Caco-2 (cell line): ENCODE measurements around the gene MRPL19. TPM values are rescaled to one million over a fixed set of nuclear protein-coding genes. Genes with fewer than 3 reads are reported as not detected.

Experiments
- BruUV-seq: library from RNA; stranded (reverse); fragments of 400-500 nt; replicated peaks from 2 replicates; lab custom pipeline; 2021; lab: Mats Ljungman, UMichigan
- CTCF ChIA-PET: fragments of 300-600 bp; sonication (Branson Sonifier 250); formaldehyde crosslinking; loops from one replicate; lab custom pipeline; 2022; ENCODE audit warnings: antibody characterized with exemption; lab: Charles Lee
- POLR2A ChIA-PET: fragments of 300-600 bp; sonication (Branson Sonifier 250); formaldehyde crosslinking; loops from one replicate; lab custom pipeline; 2022; ENCODE audit warnings: antibody characterized with exemption; lab: Charles Lee
- DNase-seq, 2 experiments: peaks; one replicate each; pipeline versions ENCODE4 v3.0.0 to v3.0.0-alpha.2; 2020 to 2022
- H3K27me3 ChIP-seq: replicated peaks from 2 replicates; pipeline ENCODE4 v1.6.0; 2011; ENCODE audit warnings: low read length; ENCODE audit not compliant: control insufficient read depth, insufficient read depth
- H3K36me3 ChIP-seq: 2 replicates; pipeline ENCODE4 v1.5.1; 2011; ENCODE audit warnings: low read length; ENCODE audit not compliant: control insufficient read depth, insufficient read depth
- H3K4me1 ChIP-seq: fragments of 250-450 bp; sonication (Bioruptor Pico); 2 replicates; pipeline ENCODE4 v1.5.1; 2020; ENCODE audit warnings: mild to moderate bottlenecking
- H3K4me3 ChIP-seq: 2 replicates; pipeline ENCODE4 v1.5.1; 2011; ENCODE audit warnings: low read depth, mild to moderate bottlenecking, control low read depth, low read length
- H3K9me3 ChIP-seq: fragments of 250-450 bp; sonication (Bioruptor Pico); 2 replicates; pipeline ENCODE4 v1.5.1; 2020; ENCODE audit warnings: mild to moderate bottlenecking, moderate library complexity
- H3K27ac Mint-ChIP-seq: one replicate; pipeline ENCODE4 v1.8.0; 2022; ENCODE audit warnings: mixed read lengths; ENCODE audit not compliant: unreplicated experiment
- H3K27me3 Mint-ChIP-seq: one replicate; pipeline ENCODE4 v1.8.0; 2022; ENCODE audit warnings: mixed read lengths; ENCODE audit not compliant: insufficient read depth, unreplicated experiment
- H3K36me3 Mint-ChIP-seq: one replicate; pipeline ENCODE4 v1.8.0; 2022; ENCODE audit warnings: mild to moderate bottlenecking, mixed read lengths; ENCODE audit not compliant: insufficient read depth, unreplicated experiment
- H3K4me1 Mint-ChIP-seq: one replicate; pipeline ENCODE4 v1.8.0; 2022; ENCODE audit warnings: low read depth, mixed read lengths; ENCODE audit not compliant: unreplicated experiment
- H3K4me3 Mint-ChIP-seq: one replicate; pipeline ENCODE4 v1.8.0; 2022; ENCODE audit warnings: mild to moderate bottlenecking, moderate library complexity, mixed read lengths; ENCODE audit not compliant: unreplicated experiment
- H3K9me3 Mint-ChIP-seq: one replicate; pipeline ENCODE4 v1.8.0; 2022; ENCODE audit warnings: mixed read lengths; ENCODE audit not compliant: unreplicated experiment
- CTCF ChIP-seq, 2 experiments: fragments of 200-600 bp in 1 of 2; IDR thresholded peaks; 1 replicate in 1 of 2; 2 replicates in 1 of 2; pipeline versions ENCODE4 v1.5.1 to v1.8.0; 2011 to 2022; ENCODE audit warnings: antibody characterized with exemption in 1 of 2, control low read depth in 1 of 2, inconsistent platforms in 1 of 2, low read depth in 1 of 2, low read length in 1 of 2, mild to moderate bottlenecking in 1 of 2, moderate library complexity in 1 of 2; ENCODE audit not compliant: insufficient read depth in 1 of 2, severe bottlenecking in 1 of 2, unreplicated experiment in 1 of 2
- intact Hi-C: fragments of 100-400 bp; cut with micrococcal nuclease; formaldehyde crosslinking; loops from one replicate; pipeline ENCODE4 v1.10.0; 2022; ENCODE audit not compliant: unreplicated experiment
- total RNA-seq: library from RNA; stranded (reverse); gene quantifications from 2 replicates; pipeline ENCODE4 v1.2.3, GENCODE V29; 2022

MRPL19 gene
- total RNA-seq, 1 experiment from 2014 or later = 57.8 TPM

GRCh38 chr2:75619956-75620740 is 26.4 kb upstream of the MRPL19 start:
- Histone ChIP-seq H3K9me3 (0 out of 2 replicates have a peak, but pooled peaks cover 4% of the 10 kb centered on the region), H3K4me3 (no peak overlapping the region), H3K4me1 (no peaks in the 10 kb centered on the region), H3K27me3 (no peaks in the 10 kb centered on the region), H3K36me3 (no peaks in the 10 kb centered on the region)
- intact Hi-C loops = no loop called here
- no peak overlapping the region for H3K27ac Mint-ChIP-seq
- CTCF ChIA-PET = no interaction called here
- POLR2A ChIA-PET = no interaction called here
- no peak for DNase-seq
- no peak overlapping the region for H3K4me3 Mint-ChIP-seq
- no peaks in the 10 kb centered on the region for H3K9me3 Mint-ChIP-seq
- H3K36me3 Mint-ChIP-seq = no peaks in the 10 kb centered on the region
- TF ChIP-seq CTCF (IDR thresholded peaks at IDR 0.05; ENCODE audit: insufficient read depth in 1 of 2, low read depth in 1 of 2, low read length in 1 of 2, severe bottlenecking in 1 of 2, unreplicated experiment in 1 of 2) = no peak
- peaks cover 24% of the 10 kb centered on the region for H3K27me3 Mint-ChIP-seq
- H3K4me1 Mint-ChIP-seq = no peaks in the 10 kb centered on the region
- no TSS peak for BruUV-seq

- H3K27me3 ChIP-seq = no peaks in the 10 kb centered on the region
- H3K4me3 Mint-ChIP-seq = no peak overlapping the region
- no peaks in the 10 kb centered on the region for H3K4me1 ChIP-seq
- intact Hi-C loops = no loop called here
- H3K9me3 Mint-ChIP-seq = no peaks in the 10 kb centered on the region
- CTCF ChIA-PET = no interaction called here
- H3K4me1 Mint-ChIP-seq = no peaks in the 10 kb centered on the region
- H3K36me3 Mint-ChIP-seq = no peaks in the 10 kb centered on the region
- DNase-seq = no peak
- no peak for TF ChIP-seq CTCF (IDR thresholded peaks at IDR 0.05; ENCODE audit: insufficient read depth in 1 of 2, low read depth in 1 of 2, low read length in 1 of 2, severe bottlenecking in 1 of 2, unreplicated experiment in 1 of 2)
- H3K27ac Mint-ChIP-seq = no peak overlapping the region
- peaks cover 24% of the 10 kb centered on the region for H3K27me3 Mint-ChIP-seq
- no peak overlapping the region for H3K4me3 ChIP-seq
- POLR2A ChIA-PET = no interaction called here
- H3K36me3 ChIP-seq = no peaks in the 10 kb centered on the region
- no TSS peak for BruUV-seq
- 0 out of 2 replicates have a peak, but pooled peaks cover 4% of the 10 kb centered on the region for H3K9me3 ChIP-seq
Observed at GRCh38 chr2:75621228-75621627, 25.4 kb upstream of the MRPL19 start.

- no peaks in the 10 kb centered on the region for H3K36me3 Mint-ChIP-seq
- no peak overlapping the region for H3K4me3 Mint-ChIP-seq
- DNase-seq = no peak
- ChIA-PET POLR2A (no interaction called here), CTCF (no interaction called here)
- BruUV-seq = no TSS peak
- peaks cover 24% of the 10 kb centered on the region for H3K27me3 Mint-ChIP-seq
- TF ChIP-seq CTCF (IDR thresholded peaks at IDR 0.05; ENCODE audit: insufficient read depth in 1 of 2, low read depth in 1 of 2, low read length in 1 of 2, severe bottlenecking in 1 of 2, unreplicated experiment in 1 of 2) = no peak
- no peaks in the 10 kb centered on the region for H3K36me3 ChIP-seq
- intact Hi-C loops = no loop called here
- no peaks in the 10 kb centered on the region for H3K9me3 Mint-ChIP-seq
- no peaks in the 10 kb centered on the region for H3K4me1 Mint-ChIP-seq
- no peak overlapping the region for H3K27ac Mint-ChIP-seq
- H3K4me1 ChIP-seq = no peaks in the 10 kb centered on the region
- H3K9me3 ChIP-seq = no peaks in the 10 kb centered on the region
- H3K27me3 ChIP-seq = no peaks in the 10 kb centered on the region
- H3K4me3 ChIP-seq = no peak overlapping the region
Observed at GRCh38 chr2:75622500-75622899, 24.1 kb upstream of the MRPL19 start.
